Ishikawa (cell line): ENCODE data around the gene IGSF6.

ENCODE experiments used
- CEBPB ChIP-seq: IDR thresholded peaks from 2 replicates; pipeline ENCODE4 v1.6.1; 2012
- CREB1 ChIP-seq: IDR thresholded peaks from 2 replicates; pipeline ENCODE4 v1.6.1; 2012; ENCODE audit warnings: low read depth
- EGR1 ChIP-seq: IDR thresholded peaks from 2 replicates; pipeline ENCODE4 v1.6.1; 2012
- EP300 ChIP-seq: IDR thresholded peaks from 2 replicates; pipeline ENCODE4 v1.6.1; 2012; ENCODE audit warnings: borderline replicate concordance
- FOXM1 ChIP-seq: IDR thresholded peaks from 2 replicates; pipeline ENCODE4 v1.6.1; 2012; ENCODE audit warnings: low read depth, borderline replicate concordance
- MAX ChIP-seq: IDR thresholded peaks from 2 replicates; pipeline ENCODE4 v1.6.1; 2012
- NFIC ChIP-seq: IDR thresholded peaks from 2 replicates; pipeline ENCODE4 v1.6.1; 2012
- RAD21 ChIP-seq: IDR thresholded peaks from 2 replicates; pipeline ENCODE4 v1.6.1; 2012; ENCODE audit warnings: low read depth
- TAF1 ChIP-seq: IDR thresholded peaks from 2 replicates; pipeline ENCODE4 v1.6.1; 2012; ENCODE audit warnings: low read depth, mild to moderate bottlenecking
- TCF12 ChIP-seq: IDR thresholded peaks from 2 replicates; pipeline ENCODE4 v1.6.1; 2012; ENCODE audit warnings: low read depth
- TEAD4 ChIP-seq: IDR thresholded peaks from 2 replicates; pipeline ENCODE4 v1.6.1; 2012
- YY1 ChIP-seq: IDR thresholded peaks from 2 replicates; pipeline ENCODE4 v1.6.1; 2012; ENCODE audit warnings: low read depth
- ZBTB7A ChIP-seq: IDR thresholded peaks from 2 replicates; pipeline ENCODE4 v1.6.1; 2012; ENCODE audit warnings: low read depth
- TF ChIP-seq, protein P1 (sequence below): IDR thresholded peaks from 2 replicates; pipeline ENCODE4 v1.6.1; 2012
- TF ChIP-seq, protein P2 (sequence below): IDR thresholded peaks from 2 replicates; pipeline ENCODE4 v1.6.1; 2012; ENCODE audit warnings: low read depth, mild to moderate bottlenecking

The IGSF6 gene

DNA sequence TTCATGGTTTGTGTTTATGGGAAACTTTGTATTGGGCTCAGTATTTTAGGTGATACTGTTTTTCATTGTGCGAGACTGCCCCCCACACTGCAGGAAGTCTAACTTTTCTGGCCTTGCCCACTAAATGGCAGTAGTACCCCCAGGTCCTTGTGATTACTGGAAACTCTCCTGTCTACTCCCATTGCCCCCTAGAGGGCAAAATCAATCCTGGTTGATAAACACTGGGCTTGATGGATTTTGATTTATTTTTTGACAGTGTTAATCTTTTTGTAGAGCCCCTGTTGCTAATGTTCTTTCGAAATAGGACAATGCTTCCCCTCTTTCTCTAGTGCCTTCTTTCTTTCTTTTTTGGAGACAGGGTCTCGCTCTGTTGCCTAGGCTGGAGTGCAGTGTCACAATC lies 37.5 kb downstream of the IGSF6 start:
- TF ChIP-seq FOXM1 (no peak), CREB1 (no peak), EGR1 (no peak), YY1 (no peak), CEBPB (no peak), TCF12 (no peak), RAD21 (no peak), TAF1 (no peak), TEAD4 (no peak)
- TF ChIP-seq, protein P1, sequence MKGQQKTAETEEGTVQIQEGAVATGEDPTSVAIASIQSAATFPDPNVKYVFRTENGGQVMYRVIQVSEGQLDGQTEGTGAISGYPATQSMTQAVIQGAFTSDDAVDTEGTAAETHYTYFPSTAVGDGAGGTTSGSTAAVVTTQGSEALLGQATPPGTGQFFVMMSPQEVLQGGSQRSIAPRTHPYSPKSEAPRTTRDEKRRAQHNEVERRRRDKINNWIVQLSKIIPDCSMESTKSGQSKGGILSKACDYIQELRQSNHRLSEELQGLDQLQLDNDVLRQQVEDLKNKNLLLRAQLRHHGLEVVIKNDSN, result no peak

DNA sequence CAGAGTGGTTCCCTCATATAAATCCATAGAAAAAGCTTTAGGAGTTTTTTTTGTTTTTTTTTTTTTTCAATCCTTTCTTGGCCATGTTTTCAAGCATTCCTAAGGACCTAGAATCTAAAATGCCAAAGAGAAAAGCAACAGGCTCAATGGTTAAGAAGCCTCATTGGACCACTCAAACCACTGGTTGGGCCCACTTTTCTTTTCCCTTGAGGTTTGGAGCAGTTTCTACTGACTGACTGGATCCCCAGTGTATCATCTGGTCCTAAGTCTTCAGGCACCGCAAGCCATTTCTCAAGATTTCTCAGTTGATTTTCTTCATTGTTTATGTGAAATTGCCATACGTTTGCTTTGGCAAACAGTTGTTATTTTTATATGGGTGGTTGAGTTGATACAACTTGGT lies 38.6 kb downstream of the IGSF6 start:
- TF ChIP-seq TEAD4, result no peak
- TF ChIP-seq, protein P2, sequence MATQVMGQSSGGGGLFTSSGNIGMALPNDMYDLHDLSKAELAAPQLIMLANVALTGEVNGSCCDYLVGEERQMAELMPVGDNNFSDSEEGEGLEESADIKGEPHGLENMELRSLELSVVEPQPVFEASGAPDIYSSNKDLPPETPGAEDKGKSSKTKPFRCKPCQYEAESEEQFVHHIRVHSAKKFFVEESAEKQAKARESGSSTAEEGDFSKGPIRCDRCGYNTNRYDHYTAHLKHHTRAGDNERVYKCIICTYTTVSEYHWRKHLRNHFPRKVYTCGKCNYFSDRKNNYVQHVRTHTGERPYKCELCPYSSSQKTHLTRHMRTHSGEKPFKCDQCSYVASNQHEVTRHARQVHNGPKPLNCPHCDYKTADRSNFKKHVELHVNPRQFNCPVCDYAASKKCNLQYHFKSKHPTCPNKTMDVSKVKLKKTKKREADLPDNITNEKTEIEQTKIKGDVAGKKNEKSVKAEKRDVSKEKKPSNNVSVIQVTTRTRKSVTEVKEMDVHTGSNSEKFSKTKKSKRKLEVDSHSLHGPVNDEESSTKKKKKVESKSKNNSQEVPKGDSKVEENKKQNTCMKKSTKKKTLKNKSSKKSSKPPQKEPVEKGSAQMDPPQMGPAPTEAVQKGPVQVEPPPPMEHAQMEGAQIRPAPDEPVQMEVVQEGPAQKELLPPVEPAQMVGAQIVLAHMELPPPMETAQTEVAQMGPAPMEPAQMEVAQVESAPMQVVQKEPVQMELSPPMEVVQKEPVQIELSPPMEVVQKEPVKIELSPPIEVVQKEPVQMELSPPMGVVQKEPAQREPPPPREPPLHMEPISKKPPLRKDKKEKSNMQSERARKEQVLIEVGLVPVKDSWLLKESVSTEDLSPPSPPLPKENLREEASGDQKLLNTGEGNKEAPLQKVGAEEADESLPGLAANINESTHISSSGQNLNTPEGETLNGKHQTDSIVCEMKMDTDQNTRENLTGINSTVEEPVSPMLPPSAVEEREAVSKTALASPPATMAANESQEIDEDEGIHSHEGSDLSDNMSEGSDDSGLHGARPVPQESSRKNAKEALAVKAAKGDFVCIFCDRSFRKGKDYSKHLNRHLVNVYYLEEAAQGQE, result no peak
- no peak for TF ChIP-seq CREB1
- no peak for TF ChIP-seq CEBPB
- TF ChIP-seq NFIC, result no peak
- TF ChIP-seq EP300, result no peak
- no peak for TF ChIP-seq TAF1
- TF ChIP-seq FOXM1, result no peak
- no peak for TF ChIP-seq EGR1
- TF ChIP-seq YY1, result no peak
- no peak for TF ChIP-seq TCF12
- TF ChIP-seq, protein P1, result no peak
- no peak for TF ChIP-seq ZBTB7A
- no peak for TF ChIP-seq MAX
- no peak for TF ChIP-seq RAD21

- no peak for TF ChIP-seq RAD21
Measured at GRCh38 chr16:21613361-21613760, 39.0 kb downstream of the IGSF6 start.

DNA sequence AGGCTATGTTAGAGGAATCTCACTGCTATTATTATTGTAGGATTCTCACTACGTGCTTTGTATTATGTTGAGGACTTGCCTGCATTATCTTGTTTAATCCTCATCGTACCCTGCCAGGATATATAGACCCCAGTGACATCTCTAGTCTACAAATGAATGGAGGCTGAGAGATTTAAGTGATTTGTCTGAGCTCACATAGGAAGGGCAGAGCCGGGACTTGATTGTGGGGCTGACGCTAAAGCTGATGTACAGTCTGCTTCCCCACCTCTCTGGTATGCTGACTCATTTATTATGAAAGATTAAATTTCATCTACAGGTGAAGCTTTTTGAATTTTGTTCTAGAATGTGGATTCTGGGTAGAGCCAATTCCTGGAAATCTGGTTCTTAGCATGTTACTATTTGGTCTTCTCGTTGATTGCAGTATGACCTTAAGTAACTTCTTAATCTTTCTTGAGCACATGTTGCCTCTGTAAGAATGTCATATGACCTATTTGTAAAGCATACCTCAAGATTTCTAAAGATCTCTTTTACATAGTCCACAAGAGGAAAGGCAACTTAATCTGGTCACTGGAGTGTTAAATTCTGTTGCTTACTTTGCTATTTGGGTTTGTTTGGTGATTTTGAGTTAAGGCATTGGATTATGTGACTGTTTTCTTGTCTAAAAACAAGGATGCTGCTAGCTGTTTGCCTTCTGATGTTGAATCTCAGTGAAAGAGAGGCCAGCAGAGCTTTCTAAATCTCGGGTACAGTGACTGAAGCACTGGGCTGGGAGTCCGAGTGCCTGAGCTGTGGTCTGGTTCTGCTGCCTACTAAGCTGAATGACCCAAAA lies 40.6 kb downstream of the IGSF6 start:
- no peak for TF ChIP-seq ZBTB7A

DNA sequence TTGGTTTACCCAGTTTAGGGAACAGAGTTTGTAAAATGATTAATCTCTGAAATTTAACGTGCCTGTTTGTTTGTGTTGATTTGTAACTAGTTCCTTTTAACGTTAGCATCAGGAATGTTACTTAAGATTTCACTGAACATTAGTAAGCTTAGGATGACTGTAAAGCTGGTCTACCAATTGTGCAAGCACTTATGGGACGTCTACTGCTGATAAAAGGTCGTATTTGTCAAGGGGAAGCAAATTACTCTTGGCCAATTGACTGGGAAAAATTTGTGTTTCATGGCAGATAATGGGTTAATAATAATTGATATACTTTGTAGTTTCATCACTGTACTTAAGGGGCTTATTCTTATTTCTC lies 41.2 kb downstream of the IGSF6 start:
- no peak for TF ChIP-seq TEAD4
- TF ChIP-seq, protein P1, result no peak
- no peak for TF ChIP-seq TCF12
- TF ChIP-seq ZBTB7A, result no peak
- TF ChIP-seq MAX, result no peak
- no peak for TF ChIP-seq FOXM1
- no peak for TF ChIP-seq YY1
- TF ChIP-seq TAF1, result no peak
- TF ChIP-seq EGR1, result no peak
- TF ChIP-seq, protein P2, result no peak
- TF ChIP-seq CREB1, result no peak
- TF ChIP-seq EP300, result no peak
- TF ChIP-seq RAD21, result no peak
- no peak for TF ChIP-seq NFIC
- no peak for TF ChIP-seq CEBPB

DNA sequence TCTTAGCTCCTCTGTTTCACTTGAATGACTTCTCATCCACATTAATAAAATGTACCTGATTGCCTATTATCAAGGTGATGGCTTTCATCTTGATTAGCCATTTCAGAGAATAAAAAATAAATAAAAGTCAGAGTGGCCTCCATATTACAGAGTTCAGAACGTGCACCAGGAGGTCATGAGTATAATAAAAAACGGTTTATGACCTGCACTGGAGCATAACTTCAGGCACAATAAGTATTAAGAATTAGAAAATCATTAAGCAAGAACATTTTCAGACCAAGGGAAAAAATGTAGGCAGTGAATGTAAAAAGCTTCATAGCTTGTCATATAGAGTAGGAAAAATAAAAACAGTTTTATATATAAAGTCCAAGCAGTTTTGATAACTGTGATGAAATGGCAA lies 41.6 kb downstream of the IGSF6 start:
- no peak for TF ChIP-seq ZBTB7A
- TF ChIP-seq CEBPB, result no peak
- TF ChIP-seq FOXM1, result no peak
- TF ChIP-seq TEAD4, result no peak
